GM18526 (cell line): Measurements from ENCODE around the gene PSMA5.

Experiments
- POLR2A ChIP-seq: IDR thresholded peaks from 3 replicates; pipeline ENCODE4 v1.6.1; 2011; ENCODE audit not compliant: insufficient read length; ENCODE audit errors: extremely low read depth

The PSMA5 gene

GRCh38 chr1:109426281-109427170, at the start of gene PSMA5:
Gene PSMA5 (minus strand): TSS chr1:109426448. CDS start chr1:109426330, 118 bp downstream.
- TF ChIP-seq POLR2A, result peak; percentile 95

- no peak for TF ChIP-seq POLR2A
These were observed 49.0 kb upstream of the PSMA5 start for GRCh38 chr1:109475261-109475660.

GRCh38 chr1:109474697-109475096, 48.4 kb upstream of the PSMA5 start:
- no peak for TF ChIP-seq POLR2A

GRCh38 chr1:109472779-109473178, 46.5 kb upstream of the PSMA5 start:
- no peak for TF ChIP-seq POLR2A

DNA sequence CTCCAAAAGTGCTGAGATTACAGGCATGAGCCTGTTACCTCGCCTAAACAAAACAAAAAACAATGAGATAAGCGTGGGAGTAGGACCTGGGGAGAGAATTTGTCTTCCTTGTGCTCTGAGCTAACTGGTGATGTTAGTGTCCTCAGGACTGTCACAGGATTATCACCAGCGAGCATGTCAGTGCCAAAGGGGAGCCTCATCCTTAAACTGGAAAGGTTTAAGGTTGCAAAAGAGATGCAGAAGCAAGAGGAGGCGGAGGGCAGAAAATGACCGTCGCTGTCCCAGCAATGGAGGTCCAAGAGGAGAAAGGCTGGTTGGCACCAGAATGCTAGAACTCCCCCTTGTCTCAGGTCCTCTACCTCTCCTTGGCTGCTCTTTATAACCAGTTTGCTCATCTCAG, 44.0 kb upstream of the PSMA5 start:
- no peak for TF ChIP-seq POLR2A

DNA sequence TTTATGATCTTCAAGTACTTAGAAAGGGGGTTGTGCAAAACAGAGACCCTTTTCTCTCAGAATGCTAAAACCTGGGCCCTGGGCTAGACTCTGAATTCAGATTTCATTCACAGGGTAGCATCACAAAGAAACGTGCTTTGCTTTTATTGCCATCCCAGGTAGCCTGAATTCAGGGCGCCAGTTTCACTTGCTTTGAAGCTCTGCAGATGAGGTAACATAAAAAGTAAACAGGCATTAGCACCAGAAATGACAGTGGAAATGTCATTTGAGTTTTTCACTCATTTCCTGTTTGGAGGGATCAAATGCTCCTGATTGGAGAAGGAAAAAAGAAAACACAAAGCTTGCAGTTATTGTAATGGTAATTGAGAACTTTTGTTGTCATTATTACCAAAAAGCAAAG, 42.7 kb upstream of the PSMA5 start:
- TF ChIP-seq POLR2A, result no peak

DNA sequence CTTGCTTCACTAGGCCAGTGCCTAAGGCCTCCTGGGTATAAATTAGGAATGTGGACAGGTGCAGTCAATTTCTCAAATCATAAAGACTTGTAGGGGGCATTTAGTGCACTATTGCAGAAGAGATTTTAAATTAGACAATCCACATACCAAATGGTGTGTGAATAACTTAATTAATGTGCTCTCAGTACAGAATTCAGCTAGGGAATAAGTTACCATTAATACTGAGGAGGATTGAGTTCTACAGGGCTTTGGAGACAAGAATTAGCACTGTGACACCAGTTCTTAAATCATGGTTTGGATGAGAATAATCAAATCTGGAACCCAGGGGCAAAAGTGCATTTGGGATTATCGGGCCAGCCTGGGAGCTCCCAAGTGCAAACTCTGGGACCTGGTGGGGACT, 41.8 kb upstream of the PSMA5 start:
- TF ChIP-seq POLR2A, result no peak

DNA sequence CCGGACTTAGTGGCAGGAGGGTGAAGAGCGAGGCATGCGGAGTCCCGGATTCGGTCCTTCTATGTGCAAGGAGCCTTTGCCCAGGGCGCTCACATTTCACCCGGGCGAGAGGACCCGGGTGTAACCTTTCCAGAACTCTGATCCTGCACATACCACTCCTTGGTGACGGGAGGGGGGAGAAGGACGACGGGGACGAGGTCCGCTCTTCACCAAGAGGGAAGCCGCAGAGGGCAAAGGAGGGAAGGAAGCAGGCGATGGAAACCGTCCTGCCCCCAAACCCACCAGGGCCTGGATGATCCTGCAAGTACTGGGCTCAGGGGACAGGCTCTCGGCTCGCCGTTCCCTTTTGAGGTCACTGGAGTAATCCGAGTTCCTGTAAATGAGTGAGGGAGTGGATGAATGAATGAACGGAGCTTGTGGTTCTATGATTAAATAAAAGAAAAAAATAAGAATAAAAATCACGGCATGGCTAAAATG, 41.1 kb upstream of the PSMA5 start:
- TF ChIP-seq POLR2A, result no peak

DNA sequence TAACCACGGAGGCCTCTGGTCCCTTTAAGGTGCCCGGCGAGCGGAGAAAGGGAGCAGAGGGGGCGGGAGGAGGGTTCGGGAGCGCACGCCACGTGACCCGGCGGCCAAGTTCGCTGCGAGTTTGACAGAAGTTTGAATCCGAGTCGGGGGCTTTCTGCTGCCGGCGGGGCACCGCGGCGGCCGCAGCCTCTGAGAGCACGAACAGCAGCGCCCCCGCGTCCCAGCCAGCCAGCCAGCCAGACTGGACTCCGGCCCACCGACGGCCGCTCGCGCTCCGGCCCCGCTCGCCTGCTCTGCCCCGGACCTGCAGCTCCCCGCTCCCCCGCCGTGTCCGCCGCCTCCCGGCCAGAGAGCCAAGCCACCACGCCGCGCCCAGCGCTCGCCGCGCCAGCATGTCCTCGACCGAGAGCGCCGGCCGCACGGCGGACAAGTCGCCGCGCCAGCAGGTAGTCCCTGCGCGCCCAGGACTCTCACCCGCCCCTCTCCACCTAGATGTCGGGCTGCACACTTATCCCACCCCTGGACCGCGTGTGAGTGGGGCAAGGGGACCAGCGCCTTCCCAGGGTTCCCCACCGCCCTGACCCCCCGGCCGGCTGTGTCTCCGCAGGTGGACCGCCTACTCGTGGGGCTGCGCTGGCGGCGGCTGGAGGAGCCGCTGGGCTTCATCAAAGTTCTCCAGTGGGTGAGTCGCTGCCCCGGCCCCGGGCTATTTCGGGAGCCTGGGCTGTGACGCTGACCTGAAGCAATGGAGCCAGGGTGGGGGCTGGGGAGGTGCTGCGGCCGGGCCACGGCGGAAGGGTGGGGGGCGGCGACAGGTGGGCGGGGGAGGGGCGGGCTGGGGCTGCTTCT, 40.4 kb upstream of the PSMA5 start, which contains the start of gene SYPL2:
Gene SYPL2 (plus strand): TSS at position 95 of the 849 bp plus-strand sequence. CDS start 298 bp downstream, at position 393.
- no peak for TF ChIP-seq POLR2A

DNA sequence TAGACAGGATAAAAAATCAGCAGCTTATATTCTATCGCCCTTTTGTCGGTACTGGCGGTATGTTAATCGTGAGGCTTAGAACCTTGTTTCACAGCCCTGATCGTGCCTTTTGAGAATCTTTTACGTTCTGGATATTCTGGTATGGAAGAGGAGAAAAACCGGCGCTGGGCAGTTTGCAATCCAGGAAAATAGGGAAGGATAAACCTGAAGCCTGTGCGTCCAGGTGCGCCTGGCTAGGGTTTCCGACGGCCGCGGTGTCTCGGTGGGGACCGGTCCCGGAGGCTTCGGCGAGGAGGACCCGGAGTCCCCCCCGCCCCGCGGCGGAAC, 39.8 kb upstream of the PSMA5 start:
- TF ChIP-seq POLR2A, result no peak

GRCh38 chr1:109457819-109458218, 31.6 kb upstream of the PSMA5 start:
- TF ChIP-seq POLR2A, result no peak

DNA sequence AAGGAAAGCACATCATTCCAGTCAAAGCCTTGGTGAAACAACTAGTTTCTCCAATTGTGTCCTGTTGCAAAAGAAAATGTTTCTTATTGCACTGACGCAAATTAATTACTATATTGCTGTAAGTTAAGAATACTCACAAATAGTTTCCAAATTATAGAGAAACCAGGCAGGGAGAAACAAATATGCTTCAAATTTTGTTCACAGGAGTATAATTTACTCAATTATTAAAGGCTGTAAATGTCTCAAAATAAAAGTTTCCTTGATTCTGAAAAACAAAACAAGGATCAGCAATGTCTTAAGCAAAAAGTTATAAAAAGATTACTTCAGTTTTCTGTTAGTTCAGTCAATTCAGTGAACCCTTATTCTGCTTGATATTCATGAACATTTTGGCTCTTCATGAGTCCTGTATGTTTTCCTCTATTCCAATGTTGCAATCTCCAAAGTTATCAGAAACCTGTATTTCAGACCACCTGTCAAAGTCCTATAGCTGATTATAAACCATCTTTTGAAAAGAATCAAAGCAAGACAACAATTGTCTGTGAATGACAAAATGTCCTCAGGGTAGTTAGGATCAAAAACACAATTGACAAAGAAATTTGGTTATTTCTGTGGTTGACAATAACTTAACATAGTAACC, 28.4 kb upstream of the PSMA5 start:
- TF ChIP-seq POLR2A, result no peak

DNA sequence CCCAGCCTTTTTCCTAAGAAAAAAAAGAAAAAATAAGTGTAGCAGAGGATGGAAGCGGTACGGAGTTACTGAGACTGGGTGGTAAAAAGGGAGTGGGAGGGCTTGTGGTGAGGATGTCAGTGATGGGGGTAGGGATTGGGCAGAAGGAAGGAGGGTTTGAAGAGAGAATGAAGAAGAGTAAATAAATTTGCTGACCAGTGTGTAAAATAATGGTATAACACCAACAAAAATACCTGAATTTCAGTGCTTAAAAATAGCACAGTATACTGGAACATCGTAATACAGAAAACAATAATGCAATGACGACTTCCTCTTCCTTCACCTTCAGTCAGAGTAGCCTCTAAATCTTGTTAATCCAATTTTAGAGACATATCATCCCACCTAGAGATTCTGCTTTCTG, 21.3 kb upstream of the PSMA5 start:
- no peak for TF ChIP-seq POLR2A

DNA sequence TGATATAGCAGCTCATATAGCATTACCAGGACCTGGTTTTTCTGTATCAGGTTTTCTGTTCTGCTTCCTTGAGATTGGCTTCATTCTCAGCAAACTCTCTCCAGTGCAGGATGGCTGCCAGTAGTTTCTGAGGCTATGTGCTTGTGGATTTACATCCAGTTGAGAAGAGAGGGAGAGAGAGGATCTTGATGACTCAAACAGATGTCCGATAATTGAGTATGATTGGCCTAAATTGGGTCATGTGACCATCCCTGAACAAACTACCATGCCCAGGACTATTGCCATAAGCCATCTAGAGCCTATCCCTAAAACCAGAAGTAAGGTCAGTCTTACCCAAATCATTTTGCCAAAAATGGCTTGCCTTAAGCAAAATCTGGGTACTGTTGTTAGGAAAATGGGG, 18.1 kb upstream of the PSMA5 start:
- TF ChIP-seq POLR2A, result no peak

- TF ChIP-seq POLR2A, result no peak
These were observed 17.2 kb upstream of the PSMA5 start for GRCh38 chr1:109443476-109443875.
